OCI-LY7 (cell line): ENCODE data around the gene RAD51B.

Experiments
- CTCF ChIP-seq: fragments of 200-600 bp; sonication (generic); conservative IDR thresholded peaks from 2 replicates; pipeline ENCODE4 v1.5.1; 2014; ENCODE audit warnings: mild to moderate bottlenecking, antibody characterized with exemption, low read length, moderate library complexity, mixed read lengths
- EZH2phosphoT487 ChIP-seq: fragments of 200-600 bp; sonication (generic); IDR thresholded peaks from 2 replicates; pipeline ENCODE4 v1.6.1; 2018; ENCODE audit warnings: low read depth, borderline replicate concordance, mild to moderate bottlenecking, mixed run types, antibody characterized with exemption, low read length, moderate library complexity, mixed read lengths

GRCh38 chr14:68611599-68611998 is 792.0 kb downstream of the RAD51B start:
- no peak for TF ChIP-seq CTCF
- no peak for TF ChIP-seq EZH2phosphoT487
